G401.6 (cell line): Measurements from ENCODE around the gene FILIP1L.

Experiments
- FAIRE-seq: peaks from 2 replicates; lab custom pipeline; 2012; peaks lifted over from hg19 to GRCh38; lab: Jason Lieb, UNC

FILIP1L gene

DNA sequence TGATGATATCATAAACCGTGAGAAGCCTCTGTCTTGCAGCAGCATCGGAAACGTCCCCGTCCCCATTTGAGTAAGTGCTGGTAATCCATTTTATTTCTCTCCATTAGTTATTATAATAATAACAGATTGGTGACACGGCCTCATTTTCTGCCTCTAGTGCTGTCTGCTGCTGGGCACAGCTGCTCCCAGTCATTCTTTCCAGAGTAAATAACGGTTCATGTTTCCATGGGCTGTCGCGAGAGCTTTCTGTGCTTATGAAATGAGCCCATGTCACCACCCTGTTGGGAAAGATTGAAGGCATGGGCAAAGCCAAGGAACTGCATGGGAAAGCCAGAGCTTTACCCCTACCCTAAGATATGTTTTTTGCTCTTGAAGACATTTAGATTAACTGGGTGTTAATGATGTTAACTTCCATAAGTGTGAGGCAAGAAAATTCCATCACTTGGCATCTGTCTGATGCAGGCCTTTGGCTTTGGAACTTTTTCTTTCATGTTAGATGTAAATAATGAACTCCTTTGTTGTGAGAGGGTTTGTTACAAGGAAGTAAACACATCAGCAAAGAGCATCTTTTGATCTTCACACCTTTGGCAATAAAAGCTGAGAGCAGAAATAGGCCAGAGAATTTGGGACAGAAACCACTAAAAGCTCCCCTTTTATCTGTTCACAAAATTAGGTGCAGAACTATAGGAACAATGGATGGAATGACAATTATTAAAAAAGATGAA lies 141.8 kb downstream of the FILIP1L start:
- FAIRE-seq, result no peak

DNA sequence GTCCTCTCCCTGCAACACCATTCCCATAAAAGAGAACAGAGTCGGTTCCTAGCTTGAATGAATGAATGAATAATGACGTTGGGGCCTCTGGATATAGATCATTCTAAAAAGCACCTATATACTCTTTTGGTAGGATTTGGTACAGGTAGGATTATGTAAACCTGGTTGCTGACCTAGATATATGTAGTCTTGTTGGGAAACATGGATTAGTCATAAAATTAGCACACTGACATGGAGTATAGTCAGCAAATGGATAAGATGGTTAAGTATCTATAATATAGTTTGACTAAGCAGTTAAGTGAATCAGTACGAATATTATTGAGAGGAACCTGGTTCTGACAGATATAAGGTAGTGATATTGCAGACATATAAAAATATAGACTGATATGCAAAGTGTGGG lies 142.5 kb downstream of the FILIP1L start:
- no peak for FAIRE-seq

DNA sequence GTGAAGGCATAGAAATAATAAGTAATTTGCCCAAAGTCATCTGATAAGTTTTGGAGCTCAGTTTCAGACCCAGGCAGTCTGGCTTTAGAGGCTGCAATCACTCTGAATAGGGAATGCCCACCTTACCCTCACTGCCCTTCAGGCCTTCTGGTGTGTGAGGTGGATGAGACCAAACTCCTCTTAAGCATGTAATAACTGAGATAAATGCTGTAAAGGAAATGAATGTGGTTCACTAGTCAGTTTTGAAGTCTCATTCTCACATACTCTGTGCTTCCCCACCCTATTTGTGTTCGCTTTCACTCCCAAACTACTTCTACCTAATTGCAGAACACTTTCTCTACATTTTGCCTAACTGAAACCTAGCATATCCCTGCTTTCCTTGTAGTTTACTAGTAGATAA lies 144.1 kb downstream of the FILIP1L start:
- FAIRE-seq, result no peak

DNA sequence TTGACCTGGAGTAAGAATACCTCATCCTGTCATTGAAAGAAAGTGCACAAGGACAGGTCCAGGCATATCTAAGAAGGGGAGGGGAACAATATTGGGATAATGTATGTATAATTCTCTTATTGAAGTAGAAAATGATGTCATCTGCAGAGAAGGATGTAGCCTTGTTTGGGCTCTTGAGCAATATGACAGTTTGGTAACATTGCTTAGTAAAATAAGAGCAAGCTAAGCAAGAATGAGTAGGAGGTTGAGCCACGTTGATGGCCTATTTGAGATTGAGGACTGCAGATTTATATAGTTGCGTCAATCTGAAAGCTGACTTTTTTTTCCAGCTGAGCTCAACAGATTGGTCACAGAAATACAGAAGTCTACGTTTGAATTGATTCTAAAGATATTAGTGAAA lies 145.2 kb downstream of the FILIP1L start:
- FAIRE-seq, result no peak

DNA sequence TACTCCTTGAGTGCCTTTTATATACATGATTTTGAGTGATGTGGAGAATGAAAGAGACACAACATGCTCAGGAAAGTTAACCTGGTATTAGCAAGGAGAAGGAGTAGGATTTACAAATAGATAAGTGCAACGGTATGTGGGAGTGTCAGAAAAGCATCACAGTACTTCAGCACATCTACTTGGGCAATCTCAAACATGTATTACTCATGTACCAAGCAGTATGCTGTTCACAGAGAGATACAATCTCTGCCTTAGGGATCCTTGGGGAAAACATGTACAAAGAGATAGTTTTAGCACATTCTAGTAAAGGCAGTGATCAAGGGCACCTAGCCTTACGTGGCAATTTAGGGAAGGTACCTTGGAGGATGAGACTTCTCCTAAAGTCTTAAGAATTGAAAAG lies 146.5 kb downstream of the FILIP1L start:
- FAIRE-seq, result no peak

DNA sequence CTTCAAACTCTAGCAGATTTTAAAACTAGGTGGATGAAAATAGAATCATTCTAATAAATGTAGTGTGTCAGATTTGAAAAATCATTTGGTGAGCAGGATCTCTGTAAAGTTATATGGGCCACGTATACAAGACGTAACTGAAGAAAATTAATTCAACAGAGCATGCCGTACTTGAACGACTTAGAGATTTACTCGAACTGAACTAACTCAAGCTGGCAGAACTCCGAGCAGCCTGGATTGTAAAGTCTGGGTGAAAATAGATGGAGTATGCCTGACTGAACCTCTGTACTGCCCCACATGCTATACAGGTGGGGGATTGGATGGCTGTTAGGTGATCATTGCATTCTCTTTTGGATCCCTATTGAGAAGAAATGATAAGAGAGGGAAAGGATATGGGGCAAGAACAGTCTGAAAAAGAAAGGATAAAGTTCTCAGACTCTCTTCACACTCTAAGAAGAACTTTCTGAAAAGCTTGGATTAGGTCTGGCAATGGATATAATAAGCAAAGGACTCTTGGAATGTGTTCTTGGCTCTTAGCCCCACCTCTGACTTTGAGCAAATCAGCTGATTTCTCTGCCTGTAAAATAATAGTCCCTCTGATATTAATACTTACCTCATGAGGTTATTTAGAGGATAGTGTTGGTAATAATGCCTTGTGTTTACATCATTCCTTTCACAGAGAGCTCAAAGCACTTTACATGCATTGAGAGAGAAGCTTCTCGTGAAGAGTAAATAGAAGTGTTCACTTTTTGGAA lies 147.5 kb downstream of the FILIP1L start:
- FAIRE-seq, result no peak

DNA sequence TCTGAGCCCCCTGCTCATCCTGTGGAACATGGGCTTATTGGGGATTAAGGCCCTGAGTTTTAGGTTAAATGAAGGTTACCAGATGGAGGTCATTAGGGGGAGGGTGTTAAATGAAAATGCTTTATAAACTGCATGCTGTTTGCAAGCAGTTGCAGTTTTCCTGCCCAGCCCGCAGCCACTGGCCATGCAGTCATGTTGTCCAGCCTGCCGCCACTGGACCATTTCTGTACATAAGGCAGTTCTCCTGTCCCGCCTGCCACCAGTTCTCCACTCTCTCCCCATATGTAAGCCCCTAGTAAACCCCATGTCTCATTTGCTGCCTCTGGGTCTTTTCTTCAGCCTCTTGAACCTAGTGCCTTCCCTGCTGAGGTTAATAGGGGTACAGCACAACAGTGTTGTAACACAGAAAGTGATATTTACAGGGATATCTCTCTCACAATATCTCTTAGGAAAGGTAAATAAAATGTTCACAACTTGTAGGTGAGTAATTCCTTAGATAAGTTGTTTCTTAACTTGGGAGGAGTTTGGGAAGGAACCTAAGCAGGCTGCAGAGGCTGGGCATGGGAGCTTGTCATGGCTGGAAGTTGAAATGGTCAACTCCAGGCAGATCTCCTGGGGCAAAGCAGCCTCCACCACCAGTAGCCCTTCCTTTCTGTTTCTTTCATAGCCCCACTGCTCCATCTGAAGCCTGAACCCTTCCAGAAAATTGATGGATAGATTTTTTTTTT lies 148.5 kb downstream of the FILIP1L start:
- no peak for FAIRE-seq

DNA sequence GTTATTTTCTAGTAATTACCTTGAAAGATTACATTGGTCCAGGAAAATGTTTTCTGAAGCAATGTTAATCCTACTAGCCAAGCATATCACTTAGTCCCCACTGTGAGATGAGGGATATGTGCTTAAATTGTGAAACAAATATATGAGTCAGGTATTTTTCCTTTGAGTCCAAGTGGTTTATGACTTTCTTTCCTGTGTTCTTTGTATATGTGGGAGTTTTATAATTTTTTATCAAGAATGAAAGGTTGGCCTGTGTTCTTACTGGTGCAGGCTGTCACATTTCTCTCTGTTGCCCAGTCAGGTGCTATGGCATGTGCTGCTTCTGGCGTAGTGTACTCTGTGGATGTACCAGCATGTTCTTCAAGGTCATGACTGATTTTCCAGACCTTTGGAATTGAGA lies 149.2 kb downstream of the FILIP1L start:
- FAIRE-seq, result no peak

DNA sequence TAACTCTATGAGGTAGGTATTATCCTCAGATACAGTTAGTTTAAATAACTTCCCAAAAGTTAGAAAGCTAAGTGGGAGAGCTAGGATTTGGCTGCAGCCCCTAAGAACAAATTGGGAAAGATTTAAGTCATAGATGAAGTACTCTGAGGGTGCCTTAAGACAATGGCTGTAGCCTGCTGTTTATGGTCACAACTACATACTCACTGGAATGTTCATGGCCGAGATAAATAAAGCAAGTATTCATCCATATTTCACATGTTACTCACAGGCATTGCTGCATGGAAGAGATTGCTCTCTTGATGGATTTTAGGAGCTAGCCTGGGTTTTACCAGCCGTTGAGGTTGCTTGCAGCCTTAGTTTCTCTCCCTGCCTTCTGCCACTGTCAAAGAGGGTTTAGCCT lies 151.6 kb downstream of the FILIP1L start:
- FAIRE-seq, result no peak

DNA sequence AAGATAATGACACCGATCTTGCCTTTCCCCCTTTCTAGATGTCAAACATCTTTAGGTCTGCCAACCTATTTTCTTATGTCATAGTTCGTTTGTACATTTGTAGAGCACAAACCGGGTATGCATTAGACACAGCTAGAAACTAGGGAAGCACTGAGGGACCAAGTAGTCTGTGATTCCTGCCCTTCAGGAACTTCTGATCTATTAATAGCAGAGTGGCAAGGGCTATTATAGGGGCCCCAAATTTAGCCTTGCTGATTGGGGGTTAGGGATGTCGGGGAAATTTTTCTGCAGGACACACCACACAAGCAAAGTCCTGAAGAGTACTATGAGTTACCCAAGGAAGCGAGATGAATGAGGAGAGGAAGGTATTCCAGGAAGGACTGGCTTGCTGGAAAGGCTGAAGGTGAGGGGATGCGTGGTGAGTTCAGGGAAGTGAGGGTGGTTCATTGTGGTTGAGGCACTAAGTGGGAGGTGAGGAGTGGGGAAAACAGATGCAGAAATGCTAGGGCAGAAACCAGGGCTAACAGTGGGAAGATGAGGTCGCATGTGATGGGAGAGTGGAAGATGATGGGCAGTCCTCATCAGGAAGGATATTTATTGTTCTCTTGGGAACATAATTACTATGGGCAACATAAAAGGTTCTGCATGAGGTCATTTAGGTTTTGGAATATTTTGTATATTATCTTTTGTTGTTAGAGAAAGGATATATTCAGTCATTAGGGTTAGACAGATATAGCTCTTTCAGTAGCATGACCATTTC lies 152.4 kb downstream of the FILIP1L start:
- no peak for FAIRE-seq

DNA sequence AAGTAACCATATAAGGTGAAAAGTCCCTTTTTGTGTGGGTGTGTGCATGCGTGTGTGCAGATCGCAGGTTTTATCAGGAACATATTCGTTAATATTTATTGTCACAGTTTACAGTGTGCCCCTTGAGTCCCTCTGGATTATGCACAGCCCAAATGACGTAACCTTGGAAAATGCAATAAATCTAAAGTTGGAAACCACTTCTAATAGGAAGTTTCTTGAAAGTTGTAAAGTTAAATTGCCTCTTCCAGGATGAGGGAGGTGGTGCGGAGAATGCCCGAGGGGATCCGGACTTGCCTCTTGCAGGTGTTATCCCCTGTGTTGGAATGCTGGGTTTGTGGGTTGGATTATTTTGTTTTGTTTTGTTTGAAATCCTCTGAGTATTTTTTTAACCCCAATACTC lies 153.4 kb downstream of the FILIP1L start:
- FAIRE-seq, result no peak

DNA sequence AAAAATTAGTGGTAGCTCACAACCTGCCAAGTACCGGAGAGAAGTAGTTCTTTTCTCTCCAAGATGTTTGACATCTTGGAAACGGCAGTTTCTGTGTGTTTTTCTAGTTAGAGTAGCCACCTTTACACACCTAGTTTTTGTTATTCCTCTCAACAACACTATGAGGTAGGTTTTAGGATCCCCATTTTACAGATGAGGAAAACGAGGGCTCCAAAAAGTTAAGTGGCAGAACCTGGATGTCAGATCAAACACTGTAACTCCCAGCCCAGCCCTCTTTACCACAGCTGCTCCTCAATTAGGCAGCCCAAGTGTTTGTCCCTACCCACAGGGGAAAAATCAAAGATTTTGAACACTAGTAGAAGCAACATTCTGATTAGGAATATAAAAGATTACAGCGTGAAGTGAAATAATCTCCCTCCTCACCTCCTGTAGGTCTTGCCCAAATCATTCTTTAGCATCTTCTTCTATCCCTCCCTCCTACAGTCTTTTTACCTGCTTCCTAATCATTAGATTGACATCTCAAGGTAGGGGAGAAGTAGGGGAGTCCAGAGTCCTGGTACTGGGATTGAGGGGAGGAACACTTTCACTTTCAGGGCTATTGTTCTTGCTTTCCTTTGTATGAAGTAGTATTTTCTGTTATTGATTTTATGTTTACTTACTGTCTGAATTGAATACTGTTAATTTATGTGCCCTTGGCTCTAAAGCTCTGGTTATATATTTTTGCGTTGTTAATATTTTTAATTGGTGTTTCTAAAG lies 154.0 kb downstream of the FILIP1L start:
- no peak for FAIRE-seq

DNA sequence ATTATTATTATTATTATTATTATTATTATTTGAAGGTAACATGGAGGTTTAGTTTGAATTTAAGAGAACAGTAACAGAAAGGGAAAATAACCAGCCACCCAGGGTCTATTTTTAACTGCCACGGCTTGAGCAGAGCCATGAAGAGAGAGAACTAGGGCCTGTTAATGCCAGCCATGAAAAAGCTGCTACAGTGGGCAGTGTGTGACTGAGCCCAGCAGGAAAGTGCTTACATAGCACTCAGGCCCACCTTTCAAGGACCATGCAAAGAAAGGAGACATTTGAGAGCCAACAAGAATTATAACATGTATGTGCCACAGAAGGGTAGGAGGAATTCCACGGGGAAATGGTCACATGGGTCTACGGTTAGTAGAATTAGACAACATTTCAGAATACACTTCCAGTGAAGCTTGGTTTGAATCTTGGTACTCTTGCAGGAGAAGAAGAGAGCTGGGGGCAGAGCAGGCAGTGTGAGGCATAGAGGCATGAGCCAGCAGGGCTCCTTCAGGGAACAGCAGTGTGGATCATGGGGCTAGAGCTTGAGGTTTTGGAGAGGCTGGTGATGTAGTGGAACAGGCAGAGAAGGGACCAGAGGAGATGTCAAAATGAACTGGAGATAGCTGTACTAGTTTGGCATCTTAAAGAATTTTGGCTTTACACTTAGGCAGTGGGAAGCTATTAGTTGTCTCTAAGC lies 155.9 kb downstream of the FILIP1L start:
- no peak for FAIRE-seq

DNA sequence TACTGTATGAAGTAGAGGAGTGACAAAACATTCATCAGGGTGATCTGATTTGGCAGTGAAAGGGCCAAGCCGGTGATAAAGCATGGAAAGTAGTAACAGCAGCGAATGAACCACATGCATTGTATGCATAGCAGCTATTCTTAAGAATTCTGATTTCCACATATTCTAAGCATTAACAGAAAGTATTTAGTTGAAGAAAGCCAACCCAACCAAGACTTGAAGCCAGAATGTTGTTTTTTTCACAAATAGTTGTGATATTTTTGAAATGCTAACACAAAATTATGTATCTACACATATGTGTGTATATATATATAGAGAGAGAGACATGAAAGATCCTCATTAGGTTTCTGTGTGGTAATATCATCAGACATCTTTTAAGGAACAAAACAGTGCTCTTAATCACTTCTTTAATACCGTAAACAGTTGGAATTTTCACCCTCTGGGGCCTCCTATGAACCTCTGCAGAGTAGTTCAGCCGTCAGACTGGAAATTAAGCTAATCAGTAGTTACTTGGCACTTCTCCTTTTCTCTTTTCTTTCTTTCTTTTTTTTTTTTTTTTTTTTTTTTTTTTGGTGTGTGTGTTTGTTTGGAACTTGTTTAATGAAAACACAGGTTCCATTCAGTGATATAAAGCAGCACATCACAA lies 157.0 kb downstream of the FILIP1L start:
- FAIRE-seq, result no peak

DNA sequence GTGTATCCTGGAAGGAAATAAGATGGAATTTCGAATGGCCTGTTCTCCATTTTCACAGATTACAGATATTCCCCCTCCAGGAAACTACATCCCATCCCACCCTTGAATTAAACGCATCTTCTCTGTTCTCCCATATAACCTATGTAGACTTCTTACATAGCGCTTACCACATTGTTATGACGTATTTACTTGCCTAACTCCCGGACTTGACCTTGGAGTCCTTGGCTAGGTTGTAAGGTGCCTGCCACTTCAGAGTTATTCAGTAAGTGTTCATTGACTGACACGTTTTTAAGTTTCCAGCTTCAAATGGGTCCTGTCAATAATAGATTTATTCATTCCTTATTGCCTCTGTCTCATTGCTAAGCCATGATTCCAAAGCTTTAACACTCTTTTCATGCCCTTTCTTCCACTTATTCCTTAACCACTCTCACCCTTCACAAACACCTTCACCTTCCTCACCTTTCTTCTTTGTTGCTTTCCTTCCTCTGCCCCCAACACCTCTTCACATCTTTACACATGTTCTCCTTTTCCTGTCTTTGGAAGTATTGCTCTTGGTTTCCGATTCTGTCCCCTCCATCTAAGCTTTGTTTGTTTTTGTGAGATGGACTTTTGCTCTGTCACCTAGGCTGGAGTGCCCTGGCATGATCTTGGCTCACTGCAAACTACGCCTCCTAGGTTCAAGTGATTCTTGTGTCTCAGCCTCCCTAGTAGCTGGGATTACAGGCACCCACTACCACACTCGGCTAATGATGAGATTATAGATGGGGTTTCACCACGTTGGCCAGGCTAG lies 158.3 kb downstream of the FILIP1L start:
- FAIRE-seq, result no peak

DNA sequence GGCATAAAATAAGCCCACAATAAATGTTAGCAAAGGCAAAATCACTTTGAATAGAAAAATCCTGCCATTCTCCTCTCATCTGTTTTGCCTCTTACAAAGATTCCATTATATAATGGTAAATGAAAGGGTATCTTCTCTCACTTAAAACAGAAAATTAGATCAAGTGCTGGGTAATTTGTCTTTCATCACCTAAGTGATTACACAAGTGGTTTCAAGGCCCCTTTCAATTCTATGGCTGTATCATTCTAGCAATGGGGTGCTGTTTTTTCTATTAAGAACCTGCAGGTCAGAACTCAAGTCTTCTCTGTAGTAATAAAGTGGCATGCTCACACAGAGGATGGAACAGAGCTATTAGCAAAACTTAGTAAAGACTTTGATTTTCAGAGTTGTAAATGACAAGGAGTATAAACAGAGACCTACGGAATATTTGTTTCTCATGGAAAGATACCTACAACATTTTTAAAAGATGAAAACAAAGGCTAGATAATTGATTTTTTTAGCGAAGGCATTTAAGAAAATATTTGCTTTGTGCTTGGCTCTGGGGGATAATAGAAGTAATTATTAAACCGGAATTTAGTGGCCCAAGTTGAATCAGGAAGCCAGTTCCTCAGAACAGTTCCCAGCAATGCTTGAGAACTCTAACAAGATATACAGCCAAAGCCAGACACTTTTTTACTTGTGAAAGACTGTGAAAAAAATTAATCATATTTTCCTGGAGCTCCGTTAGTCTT lies 159.2 kb downstream of the FILIP1L start:
- no peak for FAIRE-seq

DNA sequence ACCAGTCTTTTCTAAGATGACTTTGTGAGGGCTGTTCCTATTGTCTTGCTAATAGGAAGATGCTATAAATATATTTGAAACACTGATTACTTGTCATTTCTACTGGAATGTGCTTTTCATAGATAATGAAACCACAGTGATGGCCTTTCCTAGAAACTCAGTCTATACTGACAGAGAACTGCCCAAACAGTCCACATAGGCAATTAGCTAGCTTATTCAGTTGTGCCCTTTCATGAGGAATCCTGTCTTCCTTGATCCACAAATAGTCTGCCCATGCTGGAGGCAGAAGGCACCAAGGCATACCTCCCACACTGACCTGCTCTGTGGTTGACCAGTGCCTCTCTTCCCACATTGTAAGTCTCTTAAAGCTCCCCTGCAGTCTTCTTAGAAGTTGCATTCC lies 160.7 kb downstream of the FILIP1L start:
- no peak for FAIRE-seq

DNA sequence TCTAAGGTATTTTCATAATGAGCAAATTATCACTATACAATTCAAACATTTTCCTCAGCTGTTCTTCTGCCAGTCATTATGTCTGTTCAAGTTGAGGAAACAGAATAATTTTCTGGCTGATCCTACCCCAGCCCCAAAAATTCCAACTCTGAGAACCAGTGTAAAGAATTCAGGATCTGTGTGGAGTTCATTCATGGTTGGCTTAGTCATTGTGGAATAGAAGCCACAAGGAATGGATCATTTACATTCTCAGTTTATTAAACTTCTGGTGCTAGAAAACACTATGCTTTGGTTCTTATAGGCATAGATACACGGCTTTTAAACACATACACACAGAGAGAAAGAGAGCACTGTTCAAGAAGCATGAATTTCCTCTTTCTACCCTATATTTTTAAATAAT lies 162.0 kb downstream of the FILIP1L start:
- no peak for FAIRE-seq

DNA sequence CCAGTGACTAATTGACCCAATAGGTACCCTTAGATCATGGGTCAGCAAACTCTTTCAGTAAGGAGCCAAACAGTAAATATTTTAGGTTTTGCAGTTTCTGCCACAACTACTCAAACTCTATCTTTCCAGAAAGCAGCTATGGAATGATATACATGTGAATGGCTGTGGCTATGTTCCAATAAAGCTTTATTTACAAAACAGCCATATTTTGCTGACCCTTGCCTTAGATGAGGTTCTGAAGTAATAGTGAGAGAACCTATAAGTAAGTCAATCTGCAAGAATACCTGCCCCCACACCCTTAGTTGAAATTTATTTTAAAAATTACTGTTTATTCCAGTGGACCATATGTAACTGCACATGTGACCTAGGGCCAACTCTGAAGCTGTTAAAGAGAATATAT lies 162.6 kb downstream of the FILIP1L start:
- no peak for FAIRE-seq
